ENCODE data around the gene SERPING1.

SERPING1 gene

DNA sequence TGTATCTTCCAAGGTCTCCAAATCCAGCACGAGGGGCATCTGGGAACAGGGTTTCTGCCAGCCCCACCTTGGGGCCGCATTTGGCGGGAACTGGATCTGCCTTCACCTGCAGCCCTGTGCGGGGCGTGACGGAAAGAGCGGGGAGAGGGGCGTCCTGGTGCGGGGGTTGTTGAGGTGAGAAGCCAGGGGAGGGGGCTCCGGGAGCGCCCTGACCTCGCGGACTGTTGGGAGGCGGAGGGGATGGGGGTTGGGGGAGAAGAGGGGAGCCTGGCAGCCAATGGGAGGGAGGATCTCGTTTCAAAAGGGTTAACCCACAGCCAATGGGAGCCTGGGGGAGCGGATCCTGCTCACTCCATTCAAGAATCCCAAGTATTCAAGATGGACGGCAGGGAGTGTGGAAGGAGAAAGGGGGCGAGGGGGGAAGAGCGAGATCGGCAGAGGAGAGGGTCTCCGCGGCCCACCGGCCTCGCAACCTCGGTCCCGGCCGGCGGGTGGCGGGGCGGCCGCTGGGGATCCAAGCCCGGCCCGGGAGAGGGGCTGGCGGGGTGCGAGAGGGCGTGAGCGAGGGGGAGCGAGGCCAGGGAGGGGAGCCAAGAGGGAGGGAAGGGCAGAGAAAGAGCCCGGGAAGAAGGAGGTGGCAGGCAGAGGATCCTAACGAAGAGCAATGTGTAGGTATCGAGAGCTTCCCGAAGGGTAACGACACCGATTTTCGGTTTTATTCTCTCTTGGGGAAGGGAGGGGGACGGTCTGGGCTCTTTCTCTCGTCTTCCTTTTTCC, 40.7 kb downstream of the SERPING1 start:
- DNase-seq (ENCODE audit: low read depth in 3 of 3), result no peak

- no peak for DNase-seq (ENCODE audit: low read depth in 3 of 3)
Measured at GRCh38 chr11:57638811-57639320, 41.4 kb downstream of the SERPING1 start.

GRCh38 chr11:57639321-57640067, 42.0 kb downstream of the SERPING1 start:
- no peak for DNase-seq (ENCODE audit: low read depth in 3 of 3)

- no peak for DNase-seq (ENCODE audit: low read depth in 3 of 3)
Measured at GRCh38 chr11:57640068-57640800, 42.7 kb downstream of the SERPING1 start.

DNA sequence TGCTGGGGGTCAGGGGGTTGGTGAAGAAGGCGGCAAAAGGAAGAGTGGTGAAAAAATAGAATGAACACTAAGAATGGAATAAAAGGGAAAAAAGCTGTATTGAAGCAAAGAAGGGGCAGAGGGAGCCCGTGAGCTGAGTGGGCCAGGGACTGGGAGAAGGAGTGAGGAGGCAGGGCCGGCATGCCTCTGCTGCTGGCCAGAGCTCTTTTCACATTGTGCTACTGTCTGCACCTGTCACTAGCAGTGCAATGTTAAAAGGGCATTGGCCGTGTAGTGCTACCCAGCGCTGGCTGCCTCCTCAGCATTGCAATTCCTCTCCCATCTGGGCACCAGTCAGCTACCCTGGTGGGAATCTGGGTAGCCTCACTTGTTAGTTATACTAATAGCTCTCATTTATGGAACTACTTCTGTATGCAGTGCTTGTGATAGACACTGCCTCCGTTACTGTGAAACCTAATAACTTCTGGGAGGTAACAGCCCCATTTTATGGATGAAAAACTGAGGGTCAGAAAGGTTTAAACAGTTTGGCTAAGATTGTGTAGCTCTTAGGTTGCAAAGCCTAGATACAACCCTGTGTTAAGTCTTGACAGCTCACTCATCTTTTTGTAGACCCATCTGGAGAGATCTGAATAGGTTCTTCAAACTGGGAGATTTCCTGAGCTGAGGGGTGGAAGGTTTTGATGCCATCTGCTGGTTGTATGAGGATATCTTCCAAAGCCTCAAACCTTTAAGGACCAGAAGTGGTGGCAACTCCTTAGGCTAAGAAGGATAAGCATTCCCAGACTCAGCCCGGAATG, 43.7 kb downstream of the SERPING1 start:
- DNase-seq (ENCODE audit: low read depth in 3 of 3), result no peak

GRCh38 chr11:57643802-57644201, 46.3 kb downstream of the SERPING1 start:
- DNase-seq (ENCODE audit: low read depth in 3 of 3), result no peak

DNA sequence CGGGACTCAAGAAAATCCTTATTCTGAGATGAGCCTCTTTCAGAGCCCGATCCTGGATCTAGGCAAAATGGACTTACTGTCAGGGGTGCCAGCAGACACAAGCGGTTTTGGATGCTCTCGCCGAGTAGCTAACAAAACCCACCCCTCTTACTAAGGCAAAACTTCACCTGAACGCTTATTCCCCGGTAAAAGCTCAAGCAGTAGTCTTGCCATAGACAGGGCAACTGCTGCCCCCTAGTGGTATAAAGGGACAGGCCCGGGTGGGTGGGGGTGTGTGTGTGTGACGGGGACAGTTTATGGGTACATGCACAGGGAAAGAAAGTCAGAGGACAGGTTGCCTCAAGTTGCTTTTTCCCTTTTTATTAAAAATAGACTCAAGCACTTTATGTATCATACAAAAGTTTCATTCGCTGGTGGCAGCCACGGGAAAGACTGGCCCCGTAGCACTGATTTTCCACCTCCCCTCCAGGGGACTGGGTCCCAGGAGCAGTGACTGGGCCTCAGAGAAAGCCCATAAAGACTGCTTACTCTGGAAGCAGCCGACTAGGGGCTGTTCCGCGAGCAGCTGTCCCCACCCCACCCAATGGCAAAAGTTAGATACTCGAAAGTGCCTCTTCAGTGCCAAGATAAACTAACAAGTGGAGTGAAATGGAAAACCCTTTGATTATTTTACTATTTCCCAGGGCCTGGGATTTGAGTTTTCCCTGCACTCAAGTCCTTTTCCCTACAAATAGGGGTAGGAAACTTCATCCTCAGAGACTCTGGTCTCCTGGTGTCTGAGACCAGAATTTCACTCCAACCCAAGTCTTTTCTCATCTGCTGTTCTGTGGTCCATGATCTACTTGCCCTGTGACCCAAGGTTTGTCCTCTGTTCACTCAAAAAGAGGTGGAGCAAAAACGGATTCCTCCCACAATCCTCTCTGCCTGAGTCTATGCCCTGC, 47.5 kb downstream of the SERPING1 start:
- DNase-seq (ENCODE audit: low read depth in 3 of 3), result peak; percentile 65 to 86 (median 77)

DNA sequence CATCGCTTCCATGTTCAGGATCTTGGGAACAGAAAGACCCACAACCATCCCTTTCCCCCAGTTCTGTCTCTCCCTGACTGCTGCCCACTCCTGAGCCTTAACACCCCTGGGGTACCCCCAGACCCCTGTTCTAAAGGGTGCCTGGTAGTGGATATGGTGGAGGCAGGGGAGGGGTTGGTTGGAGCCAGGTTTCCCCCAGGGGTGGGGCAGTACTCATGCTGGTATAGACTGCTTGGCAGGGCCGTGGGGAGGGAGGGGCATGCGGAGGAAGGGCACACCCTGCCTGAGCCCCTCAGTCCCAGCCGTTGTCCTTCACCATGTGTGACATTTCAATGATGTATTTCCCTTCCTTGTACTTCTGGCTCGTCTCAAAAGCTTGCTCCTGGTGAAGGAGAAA, 48.2 kb downstream of the SERPING1 start:
- no peak for DNase-seq (ENCODE audit: low read depth in 3 of 3)

GRCh38 chr11:57646194-57646798, 48.8 kb downstream of the SERPING1 start:
- no peak for DNase-seq (ENCODE audit: low read depth in 3 of 3)

DNA sequence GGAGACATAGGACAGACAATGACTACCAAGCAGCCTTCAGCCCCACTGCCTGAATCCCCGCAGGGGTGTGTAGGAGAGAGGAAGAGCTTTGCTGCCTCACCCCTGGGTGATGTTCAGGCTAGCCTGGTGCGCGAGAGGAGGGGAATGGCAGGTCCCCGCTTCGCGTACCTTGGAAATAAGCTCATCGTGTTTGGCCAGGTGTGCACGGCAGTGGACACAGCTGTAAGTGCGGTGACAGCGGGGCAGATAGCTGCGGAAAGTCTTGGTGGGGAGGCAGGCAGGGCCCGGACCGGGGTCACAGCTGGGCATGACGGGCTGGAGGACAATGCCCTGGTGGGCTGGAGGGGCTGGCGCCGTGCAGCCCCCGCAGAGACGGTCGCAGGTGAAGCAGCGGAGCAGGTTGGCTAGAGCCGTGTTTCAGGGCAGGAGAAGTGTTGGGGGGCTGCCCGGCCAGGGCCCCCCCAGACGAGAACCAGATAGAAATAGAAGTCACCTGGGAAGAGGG, 49.4 kb downstream of the SERPING1 start:
- no peak for DNase-seq (ENCODE audit: low read depth in 3 of 3)

DNA sequence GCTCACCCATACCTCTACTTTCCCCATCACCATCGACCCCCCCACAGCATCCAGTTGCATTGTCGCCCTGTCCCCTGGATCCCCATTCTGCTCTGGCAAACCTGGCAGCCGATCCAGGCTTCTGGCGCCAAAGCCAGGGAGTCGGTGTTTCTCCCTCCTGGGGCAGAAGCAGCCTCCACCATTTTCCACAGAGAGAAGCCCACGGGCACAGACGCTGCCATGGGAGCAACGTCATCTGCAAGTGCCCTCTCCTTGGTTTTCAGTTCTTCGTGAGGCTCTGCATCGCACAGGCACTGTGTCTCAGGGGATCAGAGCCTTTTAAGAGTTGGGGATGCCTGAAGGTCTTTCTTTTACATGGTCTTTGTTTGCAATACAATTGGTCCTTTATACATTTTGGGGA, 49.9 kb downstream of the SERPING1 start:
- no peak for DNase-seq (ENCODE audit: low read depth in 3 of 3)

GRCh38 chr11:57647960-57648800, 50.7 kb downstream of the SERPING1 start:
- DNase-seq (ENCODE audit: low read depth in 3 of 3), result no peak

GRCh38 chr11:57648801-57649735, 51.6 kb downstream of the SERPING1 start:
- DNase-seq (ENCODE audit: low read depth in 3 of 3), result no peak

- DNase-seq (ENCODE audit: low read depth in 3 of 3), result peak; percentile 29 to 43 (median 40)
Measured at GRCh38 chr11:57649826-57650738, 52.6 kb downstream of the SERPING1 start, which contains the start of gene YPEL4. Gene YPEL4, minus strand, starts transcription at chr11:57649912. Its CDS starts 2,805 bp downstream, at chr11:57647107.

GRCh38 chr11:57650739-57651090, 53.2 kb downstream of the SERPING1 start:
- no peak for DNase-seq (ENCODE audit: low read depth in 3 of 3)

GRCh38 chr11:57651408-57651807, 53.9 kb downstream of the SERPING1 start:
- DNase-seq (ENCODE audit: low read depth in 3 of 3), result no peak

Measured in stimulated activated CD4-positive, alpha-beta T cell treated with anti-CD3 and anti-CD28 coated beads, TNF-alpha, amount 100 ng/mL, for 24 hours (primary cell).